Activated naive CD4-positive, alpha-beta T cell treated with anti-CD3 and anti-CD28 coated beads for 36 hours (primary cell): ENCODE results near the gene CFAP77. TPM values are rescaled to one million over a fixed set of nuclear protein-coding genes. Genes with fewer than 3 reads are reported as not detected.

Source experiments
- CTCF ChIA-PET: fragments of 350-600 bp; sonication (Branson Sonifier 250); formaldehyde crosslinking; loops from one replicate; lab custom pipeline; 2021; ENCODE audit warnings: antibody characterized with exemption; lab: Charles Lee
- DNase-seq: peaks from one replicate; pipeline ENCODE4 v3.0.0-alpha.2; 2020
- H3K27ac Mint-ChIP-seq: one replicate; pipeline ENCODE4 v1.8.0; 2021; ENCODE audit warnings: mild to moderate bottlenecking, mixed read lengths
- H3K27me3 Mint-ChIP-seq: one replicate; pipeline ENCODE4 v1.8.0; 2021; ENCODE audit warnings: low read depth, mixed read lengths
- H3K36me3 Mint-ChIP-seq: one replicate; pipeline ENCODE4 v1.8.0; 2021; ENCODE audit warnings: low read depth, mixed read lengths
- H3K4me1 Mint-ChIP-seq: one replicate; pipeline ENCODE4 v1.8.0; 2021; ENCODE audit warnings: low read depth, mixed read lengths
- H3K4me3 Mint-ChIP-seq: one replicate; pipeline ENCODE4 v1.8.0; 2021; ENCODE audit warnings: mild to moderate bottlenecking, moderate library complexity, mixed read lengths
- H3K9me3 Mint-ChIP-seq: one replicate; pipeline ENCODE4 v1.8.0; 2021; ENCODE audit warnings: mixed read lengths
- intact Hi-C: fragments of 100-400 bp; cut with micrococcal nuclease; formaldehyde crosslinking; loops from one replicate; pipeline ENCODE4 v1.15.1; 2023
- total RNA-seq, 2 experiments: library from RNA; stranded (reverse); gene quantifications; one replicate each; pipeline ENCODE4 v1.2.3, GENCODE V29; 2021

The CFAP77 gene
- total RNA-seq, 2 experiments from 2014 or later, result not detected

DNA sequence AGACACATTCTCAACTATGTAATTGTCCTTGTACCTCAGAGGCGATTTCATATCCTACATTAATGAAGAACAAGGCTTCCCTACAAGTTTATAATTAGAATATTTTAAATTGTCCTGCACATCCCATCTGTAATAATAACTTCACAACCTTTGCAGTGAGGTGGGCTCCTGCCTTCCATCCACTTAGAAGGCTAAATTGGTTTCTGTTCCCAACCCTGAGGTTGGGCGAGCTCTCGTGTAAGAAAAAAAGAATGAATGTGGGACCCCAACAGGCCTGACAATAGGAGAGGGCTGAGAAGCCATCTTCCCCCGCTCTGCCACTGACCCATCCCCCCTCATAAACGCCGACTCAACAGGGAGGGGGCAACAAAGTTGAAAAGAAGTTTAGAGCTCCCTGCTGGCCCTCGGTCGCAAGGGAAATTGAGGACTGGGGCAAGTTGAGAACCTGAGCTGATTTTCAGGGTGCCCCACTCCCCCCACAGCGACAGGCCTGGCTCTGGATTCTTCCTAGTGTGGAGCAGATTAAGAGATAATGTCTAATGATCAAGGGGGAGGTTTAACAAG lies 181.8 kb downstream of the CFAP77 start:
- peaks cover 28% of the 10 kb centered on the region for H3K36me3 Mint-ChIP-seq
- no peak overlapping the region for H3K27ac Mint-ChIP-seq
- H3K27me3 Mint-ChIP-seq, result peaks cover 32% of the 10 kb centered on the region
- no peaks in the 10 kb centered on the region for H3K9me3 Mint-ChIP-seq
- intact Hi-C loops, result no loop called here
- no peak for DNase-seq
- no peak overlapping the region for H3K4me3 Mint-ChIP-seq
- H3K4me1 Mint-ChIP-seq, result peaks cover 6% of the 10 kb centered on the region
- CTCF ChIA-PET, result no interaction called here

DNA sequence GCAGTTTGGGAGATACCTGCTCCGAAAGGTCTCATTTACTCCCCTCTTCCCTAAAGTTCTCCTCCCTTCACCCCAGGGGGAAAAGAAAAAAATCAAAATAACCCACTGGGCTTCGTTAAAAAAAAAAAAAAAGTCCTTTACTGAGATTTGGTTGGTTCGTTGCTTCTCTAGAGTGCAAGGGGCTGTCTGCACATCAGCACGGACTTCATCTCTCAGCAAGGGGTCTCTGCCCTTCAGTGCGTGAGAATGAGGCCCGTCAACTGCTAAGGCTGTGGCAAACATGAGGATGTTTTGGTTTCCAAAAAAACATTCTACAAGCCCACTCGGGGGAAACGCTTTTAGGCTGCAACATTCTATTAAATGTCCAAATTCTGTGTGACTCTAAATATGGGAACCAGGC lies 182.4 kb downstream of the CFAP77 start:
- no peaks in the 10 kb centered on the region for H3K9me3 Mint-ChIP-seq
- H3K4me3 Mint-ChIP-seq, result no peak overlapping the region
- H3K36me3 Mint-ChIP-seq, result peaks cover 28% of the 10 kb centered on the region
- intact Hi-C loops, result no loop called here
- H3K27ac Mint-ChIP-seq, result no peak overlapping the region
- no peak for DNase-seq
- H3K4me1 Mint-ChIP-seq, result peaks cover 6% of the 10 kb centered on the region
- peaks cover 29% of the 10 kb centered on the region for H3K27me3 Mint-ChIP-seq
- CTCF ChIA-PET, result no interaction called here

DNA sequence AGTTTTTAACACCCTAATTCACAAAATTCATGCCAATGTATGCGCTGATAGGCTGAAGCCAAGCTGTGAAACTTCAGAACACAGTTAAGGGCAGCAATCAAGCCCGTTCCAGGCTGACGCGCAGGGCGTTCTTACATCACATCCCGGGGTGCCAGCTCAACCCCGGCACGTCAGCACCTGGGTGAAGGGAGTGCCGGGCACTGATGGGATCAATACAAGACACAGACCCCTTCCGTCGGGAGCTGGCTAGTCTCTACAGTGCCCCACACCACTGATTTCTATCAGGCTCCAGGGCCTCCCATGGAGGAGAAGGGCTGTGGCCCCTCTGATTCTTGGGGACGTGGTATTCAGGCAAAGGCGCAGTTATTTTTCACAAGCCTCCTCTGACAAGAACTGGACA lies 184.4 kb downstream of the CFAP77 start:
- Mint-ChIP-seq H3K9me3 (no peaks in the 10 kb centered on the region), H3K27ac (no peak overlapping the region), H3K4me3 (no peak overlapping the region), H3K27me3 (peaks cover 16% of the 10 kb centered on the region), H3K36me3 (peaks cover 39% of the 10 kb centered on the region), H3K4me1 (peaks cover 6% of the 10 kb centered on the region)
- CTCF ChIA-PET, result interaction anchor here (0.8 kb wide), 1 partner anchor 215 kb away, joined by 3 read pairs; no protein-coding TSS in a partner anchor
- intact Hi-C loops, result no loop called here
- no peak for DNase-seq

DNA sequence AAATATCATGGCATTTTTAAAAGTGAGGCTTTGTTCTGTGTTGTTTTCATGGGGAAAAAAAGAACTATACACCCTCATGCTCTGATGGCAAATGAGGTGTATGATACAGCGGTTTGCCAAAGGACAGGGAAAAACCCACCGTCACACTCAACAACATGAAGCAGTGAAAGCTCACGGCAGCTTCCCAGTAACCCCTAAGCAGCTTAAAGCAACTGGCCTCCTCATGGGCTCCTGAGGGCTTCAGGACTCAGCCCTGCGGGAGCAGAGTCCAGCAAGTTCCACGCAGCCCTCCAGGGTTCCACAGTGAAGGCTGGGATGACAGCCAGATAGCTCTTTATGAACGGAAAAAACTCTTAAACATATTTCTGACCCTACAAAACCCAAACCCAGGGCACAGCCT lies 185.3 kb downstream of the CFAP77 start:
- intact Hi-C loops, result no loop called here
- peaks cover 2% of the 10 kb centered on the region for H3K4me1 Mint-ChIP-seq
- H3K4me3 Mint-ChIP-seq, result no peak overlapping the region
- H3K9me3 Mint-ChIP-seq, result no peaks in the 10 kb centered on the region
- DNase-seq, result no peak
- peaks cover 14% of the 10 kb centered on the region for H3K27me3 Mint-ChIP-seq
- no peak overlapping the region for H3K27ac Mint-ChIP-seq
- CTCF ChIA-PET, result interaction anchor here (0.6 to 0.8 kb wide), 2 partner anchors 79 to 216 kb away, joined by 3 read pairs; no protein-coding TSS in a partner anchor
- peaks cover 47% of the 10 kb centered on the region for H3K36me3 Mint-ChIP-seq

DNA sequence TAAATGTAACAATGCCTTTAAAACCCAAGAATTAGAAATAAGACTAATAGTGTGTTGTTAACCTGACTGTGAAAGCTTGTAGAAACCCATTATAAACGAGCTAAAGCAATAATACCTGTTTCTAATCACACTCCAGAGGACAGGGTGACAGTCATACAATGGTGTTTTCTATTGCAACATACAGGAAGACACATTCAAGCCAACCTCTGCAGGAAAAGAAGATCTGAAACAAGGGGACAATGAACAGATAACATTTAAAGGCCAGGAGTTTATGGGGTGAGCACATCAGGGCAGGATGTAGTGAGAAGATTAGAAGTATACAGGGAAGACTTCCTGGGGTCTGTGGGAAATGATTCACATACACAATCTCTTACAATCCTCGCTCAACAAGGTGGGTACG lies 186.2 kb downstream of the CFAP77 start:
- Mint-ChIP-seq H3K27ac (no peak overlapping the region), H3K4me3 (no peak overlapping the region), H3K36me3 (peaks cover 55% of the 10 kb centered on the region), H3K27me3 (peaks cover 8% of the 10 kb centered on the region), H3K9me3 (no peaks in the 10 kb centered on the region), H3K4me1 (no peaks in the 10 kb centered on the region)
- CTCF ChIA-PET, result no interaction called here
- intact Hi-C loops, result no loop called here
- no peak for DNase-seq

DNA sequence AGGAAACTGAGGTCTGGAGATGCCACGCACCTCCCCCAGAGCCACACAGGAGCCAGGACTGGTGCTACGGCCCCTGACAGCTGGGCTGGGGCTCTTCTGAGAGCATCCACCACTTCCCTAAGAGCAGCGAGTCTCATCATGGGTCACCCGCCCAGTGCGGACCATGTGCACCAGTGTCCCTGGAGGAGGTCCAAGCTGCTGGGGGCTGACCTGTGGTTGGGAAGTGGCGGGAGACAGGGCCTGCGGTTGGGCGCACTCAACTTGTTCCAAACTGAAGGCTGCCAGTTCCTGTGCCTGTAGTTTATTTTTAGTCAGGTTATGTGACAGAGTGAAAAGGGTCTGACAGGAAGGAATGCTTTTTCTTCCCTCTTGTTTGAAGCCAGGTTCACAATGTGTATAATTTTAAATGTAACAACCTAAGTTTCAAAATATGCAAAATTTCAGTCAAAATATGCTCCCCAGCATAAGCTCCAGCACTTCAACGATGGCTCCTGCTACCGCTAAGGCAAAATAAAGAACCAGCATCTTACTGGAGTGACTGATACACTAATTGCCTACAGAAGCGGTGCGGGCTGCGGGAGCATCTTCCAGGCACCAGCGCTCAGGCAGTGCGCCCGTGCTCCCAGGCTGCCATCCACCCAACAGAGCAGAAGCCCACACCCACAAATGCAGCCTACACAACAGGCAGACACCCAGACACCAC lies 187.2 kb downstream of the CFAP77 start:
- no peak for DNase-seq
- intact Hi-C loops, result no loop called here
- no peak overlapping the region for H3K27ac Mint-ChIP-seq
- no peak overlapping the region for H3K4me3 Mint-ChIP-seq
- no peaks in the 10 kb centered on the region for H3K9me3 Mint-ChIP-seq
- H3K4me1 Mint-ChIP-seq, result no peaks in the 10 kb centered on the region
- CTCF ChIA-PET, result no interaction called here
- H3K27me3 Mint-ChIP-seq, result no peaks in the 10 kb centered on the region
- peaks cover 64% of the 10 kb centered on the region for H3K36me3 Mint-ChIP-seq

DNA sequence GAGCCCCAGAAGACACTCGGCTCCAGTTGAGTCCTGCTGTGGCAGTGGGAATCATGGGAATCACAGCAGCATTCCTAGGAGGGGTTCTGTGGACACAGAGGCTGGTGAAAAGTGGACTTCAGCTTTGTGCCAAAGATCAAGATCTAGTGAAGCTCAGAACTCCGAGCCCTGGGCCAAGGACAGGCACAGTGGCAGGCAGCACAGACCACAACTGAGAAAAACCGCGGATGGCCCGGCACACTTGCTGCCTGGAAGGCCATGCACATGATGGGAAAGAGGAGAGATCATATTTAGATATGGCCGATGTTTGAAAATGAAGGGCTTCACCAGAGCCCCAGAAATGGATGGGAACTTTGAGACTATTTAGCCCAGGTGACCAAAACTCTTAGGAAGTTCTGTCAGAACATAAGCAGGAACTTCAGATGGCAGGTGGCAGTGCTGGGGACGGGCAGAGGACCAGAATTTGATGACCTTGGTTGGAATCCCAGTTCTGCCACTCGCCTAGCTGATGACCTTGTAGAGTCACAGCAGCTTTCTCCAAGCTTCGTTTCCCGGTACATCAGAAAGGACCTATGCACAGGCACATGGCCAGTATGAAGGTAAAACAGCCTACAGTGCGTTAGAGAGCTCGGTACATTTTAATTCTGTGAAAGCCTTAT lies 190.4 kb downstream of the CFAP77 start:
- CTCF ChIA-PET, result no interaction called here
- Mint-ChIP-seq H3K36me3 (peaks cover 77% of the 10 kb centered on the region), H3K27me3 (no peaks in the 10 kb centered on the region), H3K9me3 (no peaks in the 10 kb centered on the region), H3K4me3 (no peak overlapping the region), H3K27ac (no peak overlapping the region), H3K4me1 (no peaks in the 10 kb centered on the region)
- intact Hi-C loops, result no loop called here
- DNase-seq, result no peak

DNA sequence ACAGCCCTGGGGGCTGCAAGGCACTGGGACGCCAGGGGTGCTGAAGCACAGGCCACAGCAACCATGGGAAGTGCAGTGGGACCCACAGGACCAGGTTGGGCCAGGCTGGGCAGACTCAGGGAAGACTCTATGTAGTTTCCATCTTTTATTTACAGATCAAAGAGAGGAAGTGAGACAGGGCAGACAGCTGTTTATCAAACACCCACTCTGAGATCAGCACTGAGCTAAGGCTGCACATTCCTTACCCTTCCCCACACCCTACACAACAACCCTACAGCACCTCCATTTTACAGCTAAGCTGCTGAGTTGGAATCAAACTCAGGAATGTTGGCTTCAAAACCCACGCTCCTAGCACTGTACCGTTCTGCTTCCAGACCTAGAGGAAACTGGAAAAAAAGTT lies 192.2 kb downstream of the CFAP77 start:
- Mint-ChIP-seq H3K27me3 (no peaks in the 10 kb centered on the region), H3K4me3 (no peak overlapping the region), H3K4me1 (no peaks in the 10 kb centered on the region), H3K36me3 (peaks cover 76% of the 10 kb centered on the region), H3K9me3 (no peaks in the 10 kb centered on the region), H3K27ac (no peak overlapping the region)
- CTCF ChIA-PET, result no interaction called here
- intact Hi-C loops, result no loop called here
- no peak for DNase-seq

DNA sequence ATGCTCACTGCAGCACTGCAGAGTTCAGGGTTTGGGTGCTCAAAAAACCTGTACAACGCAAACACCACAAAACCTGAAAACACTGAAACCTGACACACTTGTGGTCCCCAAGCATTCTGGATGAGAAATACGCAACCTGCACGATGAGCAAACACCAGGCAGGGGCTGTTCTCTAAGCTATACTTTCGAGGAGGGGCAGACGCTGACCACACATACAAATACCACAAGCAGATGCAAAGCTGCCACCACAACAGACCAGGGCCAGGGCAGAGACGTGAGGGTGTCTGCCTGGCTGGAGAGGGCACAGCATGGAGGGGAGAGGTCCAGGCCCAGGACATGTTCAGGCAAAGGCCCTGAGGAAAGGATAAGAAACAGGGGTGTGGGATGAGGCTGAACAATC lies 195.4 kb downstream of the CFAP77 start:
- Mint-ChIP-seq H3K27ac (no peak overlapping the region), H3K27me3 (no peaks in the 10 kb centered on the region), H3K4me3 (no peak overlapping the region), H3K36me3 (peaks cover 79% of the 10 kb centered on the region), H3K9me3 (no peaks in the 10 kb centered on the region), H3K4me1 (no peaks in the 10 kb centered on the region)
- intact Hi-C loops, result no loop called here
- no peak for DNase-seq
- CTCF ChIA-PET, result no interaction called here

DNA sequence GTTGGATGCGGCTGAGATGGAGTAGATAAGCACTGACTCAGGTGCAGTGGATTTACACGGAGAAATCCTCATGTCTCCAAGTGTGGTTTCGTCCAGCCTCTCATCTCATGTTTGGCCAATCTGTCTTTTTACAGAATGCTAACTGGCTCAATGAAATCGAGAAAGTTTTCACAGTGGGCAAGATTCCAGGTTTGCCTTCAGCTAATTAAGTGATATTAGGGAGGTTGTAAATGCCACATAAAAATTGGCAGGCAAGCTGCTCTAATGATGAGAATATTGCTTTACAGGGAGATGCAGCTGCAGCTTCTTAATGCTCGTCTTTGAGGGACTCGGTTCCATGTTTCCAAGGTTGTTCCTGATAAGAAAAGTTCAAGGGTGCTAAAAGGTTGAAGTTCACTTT lies 196.1 kb downstream of the CFAP77 start:
- Mint-ChIP-seq H3K4me3 (no peak overlapping the region), H3K27ac (no peak overlapping the region), H3K9me3 (no peaks in the 10 kb centered on the region), H3K27me3 (no peaks in the 10 kb centered on the region), H3K36me3 (peaks cover 79% of the 10 kb centered on the region), H3K4me1 (no peaks in the 10 kb centered on the region)
- CTCF ChIA-PET, result no interaction called here
- intact Hi-C loops, result no loop called here
- no peak for DNase-seq

DNA sequence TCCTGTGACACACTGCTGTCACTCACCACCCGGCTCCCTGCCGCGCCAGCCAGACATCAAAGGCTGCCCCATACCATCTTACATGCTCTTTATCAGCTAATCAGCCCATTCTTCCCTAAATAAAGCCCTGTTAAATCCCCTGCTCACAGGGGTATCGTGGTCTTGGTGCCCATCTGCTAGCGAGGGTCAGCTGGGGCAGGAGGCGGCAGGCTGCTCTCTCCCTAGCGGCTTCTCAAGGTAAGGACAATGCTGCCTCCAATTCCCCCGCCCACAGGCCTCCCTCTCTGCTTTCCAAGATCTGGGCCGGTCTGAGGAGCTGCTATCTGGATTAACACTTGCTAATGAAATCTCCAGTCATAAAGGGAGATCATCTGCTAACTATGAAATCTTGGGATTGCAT lies 199.2 kb downstream of the CFAP77 start:
- H3K27ac Mint-ChIP-seq, result no peak overlapping the region

DNA sequence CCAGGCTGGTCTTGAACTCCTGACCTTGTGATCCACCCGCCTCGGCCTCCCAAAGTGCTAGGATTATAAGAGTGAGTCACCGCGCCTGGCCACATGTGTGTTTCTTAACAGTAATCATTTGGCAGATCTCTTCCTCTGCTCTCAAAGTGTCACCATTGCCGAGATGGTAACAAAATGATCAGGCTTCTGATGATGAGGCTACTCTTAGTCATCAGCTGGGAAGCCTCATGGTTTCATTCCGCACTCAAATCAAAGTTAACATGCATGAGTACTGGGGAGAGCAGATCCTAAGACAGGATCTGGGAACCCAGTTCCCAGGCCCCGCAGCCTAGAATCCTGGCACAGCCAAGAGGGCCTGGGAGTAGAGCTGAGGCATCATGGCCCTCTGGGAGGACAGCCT lies 199.8 kb downstream of the CFAP77 start:
- CTCF ChIA-PET, result no interaction called here
- peaks cover 73% of the 10 kb centered on the region for H3K36me3 Mint-ChIP-seq
- H3K9me3 Mint-ChIP-seq, result no peaks in the 10 kb centered on the region
- no peak overlapping the region for H3K27ac Mint-ChIP-seq
- no peaks in the 10 kb centered on the region for H3K27me3 Mint-ChIP-seq
- intact Hi-C loops, result no loop called here
- DNase-seq, result no peak
- H3K4me3 Mint-ChIP-seq, result no peak overlapping the region
- H3K4me1 Mint-ChIP-seq, result no peaks in the 10 kb centered on the region

More for the DNA sequence above, 199.2 kb downstream of the CFAP77 start:
- peaks cover 74% of the 10 kb centered on the region for H3K36me3 Mint-ChIP-seq
- no peaks in the 10 kb centered on the region for H3K4me1 Mint-ChIP-seq
- intact Hi-C loops, result no loop called here
- CTCF ChIA-PET, result no interaction called here
- no peak overlapping the region for H3K4me3 Mint-ChIP-seq
- no peaks in the 10 kb centered on the region for H3K27me3 Mint-ChIP-seq
- DNase-seq, result no peak
- no peaks in the 10 kb centered on the region for H3K9me3 Mint-ChIP-seq

DNA sequence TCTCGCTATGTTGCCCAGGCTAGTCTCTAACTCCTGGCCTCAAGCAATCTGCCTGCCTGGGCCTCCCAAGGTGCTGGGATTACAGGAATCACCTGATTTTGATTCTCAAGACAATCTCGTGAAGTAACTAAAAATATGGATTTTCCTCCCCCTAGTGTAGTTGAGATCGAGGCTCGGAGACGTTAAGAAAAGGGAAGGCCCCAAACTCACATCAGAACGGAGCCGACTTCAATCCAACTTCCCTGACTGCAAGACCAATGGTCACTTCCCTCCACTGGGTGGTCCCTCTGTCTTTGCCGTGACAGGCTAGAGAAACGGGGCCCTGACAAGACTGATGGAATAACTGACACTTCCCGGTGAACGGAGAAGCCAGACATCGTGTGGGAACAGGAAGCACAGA lies 200.7 kb downstream of the CFAP77 start:
- Mint-ChIP-seq H3K9me3 (no peaks in the 10 kb centered on the region), H3K36me3 (peaks cover 72% of the 10 kb centered on the region), H3K27me3 (no peaks in the 10 kb centered on the region), H3K27ac (no peak overlapping the region), H3K4me1 (no peaks in the 10 kb centered on the region), H3K4me3 (no peak overlapping the region)
- CTCF ChIA-PET, result no interaction called here
- no peak for DNase-seq
- intact Hi-C loops, result no loop called here
